Spleen (tissue), 7 donors: ENCODE data around the gene GBX1.

Source experiments
- POLR2A ChIP-seq, 3 donors: fragments of 450-650 bp; IDR thresholded peaks; one replicate each; pipeline ENCODE4 v1.5.1; 2017; ENCODE audit warnings: antibody characterized with exemption in 3 of 3, mild to moderate bottlenecking in 1 of 3
- POLR2AphosphoS5 ChIP-seq, 3 donors: sonication (generic); formaldehyde crosslinking; IDR thresholded peaks; one replicate each; pipeline ENCODE4 v1.5.1; 2017; ENCODE audit warnings: antibody characterized with exemption in 3 of 3
- TF ChIP-seq, protein P1 (sequence below), 11 experiments: fragments of 200-600 bp in 7 of 11; fragments of 450-650 bp in 4 of 11; sonication (generic) in 4 of 11; IDR thresholded peaks in 8 of 11; conservative IDR thresholded peaks in 3 of 11; 1 replicate in 7 of 11; 2 replicates in 4 of 11; pipeline versions ENCODE4 v1.4.0 to v1.8.0; 2016 to 2021; ENCODE audit warnings: antibody characterized with exemption in 11 of 11, inconsistent platforms in 4 of 11, mild to moderate bottlenecking in 1 of 11
- donor health status: DM: no; HTN: no; CAD: no; lungs with moderate emphysema.
- donor health status: DM: no; HTN: no; CAD: no.
- donor health status: DM: no; HTN: no; CAD: no.

DNA sequence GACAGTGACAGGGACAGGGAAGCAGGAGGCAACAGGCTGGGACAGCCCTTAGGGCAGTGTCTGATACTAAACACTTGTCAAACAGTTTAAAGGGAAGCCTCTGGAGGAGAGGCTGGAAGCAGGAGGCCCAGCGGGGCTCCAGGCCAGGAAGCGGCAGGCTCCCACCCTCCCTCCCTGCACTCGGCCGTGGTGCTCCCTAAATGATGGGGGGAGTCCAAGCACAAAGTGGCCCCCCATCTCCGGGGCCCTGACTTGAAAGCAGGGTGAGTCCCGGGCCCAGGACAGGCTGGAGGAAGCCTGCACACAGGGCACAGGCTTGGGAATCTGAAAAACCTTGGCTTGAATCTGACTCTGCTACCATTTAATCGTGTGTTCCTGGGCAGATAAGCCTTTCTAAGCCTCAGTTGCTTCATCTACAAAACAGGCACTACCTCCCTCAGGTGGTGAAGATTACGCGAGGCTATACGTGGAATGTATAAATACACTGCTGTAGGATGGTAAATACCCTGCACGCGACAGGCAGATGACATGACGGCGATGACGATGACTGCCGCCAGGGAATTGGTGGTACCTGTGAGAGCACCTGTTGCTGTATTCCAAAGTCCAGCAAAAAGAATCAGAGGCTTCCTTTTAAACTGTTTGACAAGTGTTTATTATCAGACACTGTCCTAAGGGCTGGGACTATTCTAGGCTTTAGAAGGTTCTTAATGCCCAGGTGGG lies 34.1 kb downstream of the GBX1 start:
- TF ChIP-seq, protein P1, sequence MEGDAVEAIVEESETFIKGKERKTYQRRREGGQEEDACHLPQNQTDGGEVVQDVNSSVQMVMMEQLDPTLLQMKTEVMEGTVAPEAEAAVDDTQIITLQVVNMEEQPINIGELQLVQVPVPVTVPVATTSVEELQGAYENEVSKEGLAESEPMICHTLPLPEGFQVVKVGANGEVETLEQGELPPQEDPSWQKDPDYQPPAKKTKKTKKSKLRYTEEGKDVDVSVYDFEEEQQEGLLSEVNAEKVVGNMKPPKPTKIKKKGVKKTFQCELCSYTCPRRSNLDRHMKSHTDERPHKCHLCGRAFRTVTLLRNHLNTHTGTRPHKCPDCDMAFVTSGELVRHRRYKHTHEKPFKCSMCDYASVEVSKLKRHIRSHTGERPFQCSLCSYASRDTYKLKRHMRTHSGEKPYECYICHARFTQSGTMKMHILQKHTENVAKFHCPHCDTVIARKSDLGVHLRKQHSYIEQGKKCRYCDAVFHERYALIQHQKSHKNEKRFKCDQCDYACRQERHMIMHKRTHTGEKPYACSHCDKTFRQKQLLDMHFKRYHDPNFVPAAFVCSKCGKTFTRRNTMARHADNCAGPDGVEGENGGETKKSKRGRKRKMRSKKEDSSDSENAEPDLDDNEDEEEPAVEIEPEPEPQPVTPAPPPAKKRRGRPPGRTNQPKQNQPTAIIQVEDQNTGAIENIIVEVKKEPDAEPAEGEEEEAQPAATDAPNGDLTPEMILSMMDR (IDR thresholded peaks at IDR 0.05 in 8 of 11, conservative IDR thresholded peaks at IDR 0.05 in 3 of 11) = no peak
- no peak for TF ChIP-seq POLR2AphosphoS5 (IDR thresholded peaks at IDR 0.05)
- no peak for TF ChIP-seq POLR2A (IDR thresholded peaks at IDR 0.05)
